Stimulated activated CD8-positive, alpha-beta memory T cell treated with anti-CD3 and anti-CD28 coated beads, Interleukin-7, amount 100 ng/mL, for 1 hour (primary cell): ENCODE results near the gene CEP104.
A peak's percentile ranks its signal among the peaks of the same experiment; 100 is the strongest.

Source experiments
- DNase-seq, 2 donors: peaks; one replicate each; pipeline ENCODE4 v3.0.0-alpha.2; 2020; ENCODE audit warnings: low read depth in 2 of 2

Gene CEP104

GRCh38 chr1:3799976-3800685 lies 56.9 kb downstream of the CEP104 start:
- DNase-seq: no peak

- DNase-seq: peak; percentile 87 to 88
Measured at GRCh38 chr1:3796215-3797061, 60.6 kb downstream of the CEP104 start, which contains the start of gene LRRC47. TSS of gene LRRC47 (minus strand) at chr1:3796498. CDS start at chr1:3796476, 22 bp downstream.

GRCh38 chr1:3795453-3796214 lies 61.4 kb downstream of the CEP104 start:
- no peak for DNase-seq

GRCh38 chr1:3790952-3791351 lies 66.1 kb downstream of the CEP104 start:
- DNase-seq: no peak

- DNase-seq: no peak
Measured at GRCh38 chr1:3790500-3790923, 66.5 kb downstream of the CEP104 start.

- no peak for DNase-seq
Measured at GRCh38 chr1:3789421-3790300, 67.3 kb downstream of the CEP104 start.

- DNase-seq: no peak
Measured at GRCh38 chr1:3788756-3789420, 68.1 kb downstream of the CEP104 start.

- no peak for DNase-seq
Measured at GRCh38 chr1:3787745-3788605, 69.0 kb downstream of the CEP104 start.

GRCh38 chr1:3787349-3787715 lies 69.7 kb downstream of the CEP104 start:
- no peak for DNase-seq

GRCh38 chr1:3786468-3787348 lies 70.3 kb downstream of the CEP104 start:
- DNase-seq: no peak

- no peak for DNase-seq
Measured at GRCh38 chr1:3785456-3786157, 71.4 kb downstream of the CEP104 start.

- DNase-seq: no peak
Measured at GRCh38 chr1:3785045-3785444, 72.0 kb downstream of the CEP104 start.

- no peak for DNase-seq
Measured at GRCh38 chr1:3783651-3784474, 73.1 kb downstream of the CEP104 start.

GRCh38 chr1:3780901-3781300 lies 76.1 kb downstream of the CEP104 start:
- DNase-seq: no peak

- no peak for DNase-seq
Measured at GRCh38 chr1:3779912-3780416, 77.0 kb downstream of the CEP104 start.

- no peak for DNase-seq
Measured at GRCh38 chr1:3779265-3779911, 77.6 kb downstream of the CEP104 start.
